Measurements from ENCODE around the gene CSMD2. TPM values are rescaled to one million over a fixed set of nuclear protein-coding genes. Genes with fewer than 3 reads are reported as not detected.

The CSMD2 gene
- total and polyA plus RNA-seq, 12 donors, result 0.35 to 5.1 (median 1.5) TPM

DNA sequence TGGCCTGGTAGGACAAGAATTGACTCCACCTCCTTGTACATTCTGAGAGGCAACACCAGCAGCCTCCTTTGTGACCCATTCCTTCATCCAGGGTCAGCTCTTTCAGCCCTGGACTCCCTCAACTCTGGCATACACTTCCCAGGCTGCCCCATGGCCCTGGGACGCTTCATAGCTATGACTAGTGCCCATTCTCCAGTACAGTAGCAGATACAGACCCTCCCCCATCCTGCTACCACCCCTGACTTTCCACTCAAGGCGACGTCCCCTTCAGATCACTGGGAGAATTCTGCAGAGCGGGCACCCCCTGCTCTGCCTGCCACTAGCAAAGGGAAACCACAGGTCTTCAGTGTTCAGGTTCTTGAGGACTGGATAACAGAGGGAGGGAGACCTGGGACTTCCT is 400.9 kb downstream of the CSMD2 start:
- no peaks in the 10 kb centered on the region for H3K4me1 ChIP-seq (replicated peaks in 1 of 2)
- no peak overlapping the region for H3K4me3 ChIP-seq
- intact Hi-C loops (cut with DNase I), result no loop called here
- TF ChIP-seq POLR2A (IDR thresholded peaks at IDR 0.05) (no peak), CTCF (IDR thresholded peaks at IDR 0.05) (no peak)
- DNase-seq, result no peak
- H3K27ac ChIP-seq, result no peak overlapping the region
- H3K36me3 ChIP-seq (replicated peaks in 1 of 2), result no peaks in the 10 kb centered on the region
- 83 to 93% (median 86%) methylated on average over 4 of the region's 4 CpGs for WGBS, 4 donors
- no peaks in the 10 kb centered on the region for H3K9me3 ChIP-seq (replicated peaks in 1 of 3)
- H3K27me3 ChIP-seq, result no peaks in the 10 kb centered on the region

GRCh38 chr1:33763406-33763805 is 401.6 kb downstream of the CSMD2 start:
- H3K36me3 ChIP-seq (replicated peaks in 1 of 2), result no peaks in the 10 kb centered on the region
- H3K4me3 ChIP-seq, result no peak overlapping the region
- TF ChIP-seq CTCF (IDR thresholded peaks at IDR 0.05), result no peak
- H3K4me1 ChIP-seq (replicated peaks in 1 of 2), result no peaks in the 10 kb centered on the region
- no peaks in the 10 kb centered on the region for H3K27me3 ChIP-seq
- intact Hi-C loops (cut with DNase I), result no loop called here
- peak in 1 of 7 donors; percentile 8 for DNase-seq
- H3K27ac ChIP-seq, result no peak overlapping the region
- no peaks in the 10 kb centered on the region for H3K9me3 ChIP-seq (replicated peaks in 1 of 3)
- WGBS, 4 donors, result 65 to 86% (median 72%) methylated on average over 2 to 3 of the region's 3 CpGs

DNA sequence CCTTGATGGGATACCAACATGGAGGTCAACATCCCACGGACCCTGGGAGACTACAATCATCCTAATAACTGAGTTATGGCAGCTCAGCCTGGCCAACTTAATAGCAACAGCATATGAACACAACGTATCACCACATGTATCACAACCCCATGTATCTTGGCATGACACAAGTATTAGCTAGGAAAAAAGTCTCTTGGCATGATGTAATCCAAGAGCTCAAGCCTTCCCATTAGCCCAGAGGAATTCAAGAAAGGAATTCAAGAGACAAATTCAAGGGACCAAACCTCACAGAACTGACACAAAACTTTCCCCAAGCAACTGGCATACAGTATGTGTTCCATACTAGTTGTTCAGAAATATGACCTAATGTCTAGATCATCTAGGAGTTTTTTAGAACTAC is 402.1 kb downstream of the CSMD2 start:
- intact Hi-C loops (cut with DNase I), result no loop called here
- Histone ChIP-seq H3K27ac (no peak overlapping the region), H3K4me1 (replicated peaks in 1 of 2) (no peaks in the 10 kb centered on the region), H3K27me3 (no peaks in the 10 kb centered on the region), H3K9me3 (replicated peaks in 1 of 3) (no peaks in the 10 kb centered on the region), H3K36me3 (replicated peaks in 1 of 2) (no peaks in the 10 kb centered on the region), H3K4me3 (no peak overlapping the region)
- WGBS, 4 donors, result 63 to 88% (median 76%) methylated on average over 2 of the region's 2 CpGs
- DNase-seq, result no peak
- TF ChIP-seq CTCF (IDR thresholded peaks at IDR 0.05) (no peak), POLR2A (IDR thresholded peaks at IDR 0.05) (no peak)

DNA sequence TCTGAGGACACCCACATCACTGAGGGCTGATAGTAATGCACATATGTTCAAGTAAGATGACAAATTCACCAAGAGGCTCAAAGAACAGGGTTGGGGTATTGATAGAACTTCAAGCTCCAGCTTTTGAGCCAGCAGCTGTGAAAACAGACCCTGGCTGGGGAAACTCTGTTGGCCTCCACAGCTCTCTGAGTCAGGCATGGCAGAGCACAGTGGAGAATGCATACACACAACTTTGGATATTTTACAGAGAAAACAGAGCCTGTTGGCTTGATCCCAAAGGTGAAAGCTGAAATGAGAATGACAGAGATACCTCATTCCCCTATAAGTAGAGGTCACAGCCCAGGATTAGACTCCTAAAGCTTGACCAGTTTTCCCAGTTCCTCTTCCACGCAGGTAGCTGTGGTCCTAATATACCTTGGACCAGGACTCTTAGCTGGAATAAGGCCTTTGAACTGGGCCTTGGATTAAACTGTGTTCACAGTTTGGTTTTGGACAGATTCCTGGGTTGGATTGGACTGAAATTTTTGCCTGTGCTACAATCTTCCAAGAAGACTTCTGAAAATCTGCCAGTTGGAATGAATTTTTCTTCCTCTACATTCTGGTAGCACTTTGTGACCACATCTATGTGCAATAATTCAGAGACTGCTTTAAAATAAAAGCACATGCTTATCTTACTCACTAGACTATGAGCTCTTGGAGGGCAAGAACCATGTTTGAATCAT is 402.8 kb downstream of the CSMD2 start:
- WGBS, 4 donors, result 58 to 82% (median 66%) methylated on average over 1 of the region's 1 CpG
- Histone ChIP-seq H3K27me3 (no peaks in the 10 kb centered on the region), H3K9me3 (replicated peaks in 1 of 3) (no peaks in the 10 kb centered on the region), H3K4me3 (no peak overlapping the region), H3K27ac (no peak overlapping the region), H3K36me3 (replicated peaks in 1 of 2) (no peaks in the 10 kb centered on the region), H3K4me1 (replicated peaks in 1 of 2) (no peaks in the 10 kb centered on the region)
- DNase-seq, result no peak
- TF ChIP-seq POLR2A (IDR thresholded peaks at IDR 0.05) (no peak), CTCF (IDR thresholded peaks at IDR 0.05) (no peak)
- intact Hi-C loops (cut with DNase I), result no loop called here
